ENCODE results near the gene PDZRN4. TPM values are rescaled to one million over a fixed set of nuclear protein-coding genes. Genes with fewer than 3 reads are reported as not detected.

PDZRN4 gene
- total and polyA plus RNA-seq, 3 donors from 2014 or later: 7.7 to 11.3 (median 11.3) TPM

DNA sequence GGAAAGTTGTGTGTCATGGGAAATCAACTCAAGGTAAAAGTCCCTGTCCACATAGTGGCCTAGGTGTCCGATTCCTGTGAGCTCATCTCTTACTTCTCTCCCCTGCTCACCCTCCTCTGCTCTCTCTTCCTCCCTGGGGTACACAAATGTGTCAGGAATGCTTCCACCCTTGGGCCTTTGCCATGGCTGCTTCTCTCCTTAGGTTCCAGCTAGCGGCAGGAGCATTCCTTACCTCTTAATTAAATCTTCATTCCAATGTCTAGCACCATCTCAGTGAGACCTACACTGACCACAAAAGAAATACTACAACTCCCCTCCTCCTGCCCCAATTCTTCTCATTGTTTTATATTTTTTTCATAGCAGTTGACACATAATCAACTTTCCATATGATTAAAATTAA, 298.6 kb downstream of the PDZRN4 start:
- no peak for TF ChIP-seq POLR2A (IDR thresholded peaks at IDR 0.05)
- TF ChIP-seq, protein P1, sequence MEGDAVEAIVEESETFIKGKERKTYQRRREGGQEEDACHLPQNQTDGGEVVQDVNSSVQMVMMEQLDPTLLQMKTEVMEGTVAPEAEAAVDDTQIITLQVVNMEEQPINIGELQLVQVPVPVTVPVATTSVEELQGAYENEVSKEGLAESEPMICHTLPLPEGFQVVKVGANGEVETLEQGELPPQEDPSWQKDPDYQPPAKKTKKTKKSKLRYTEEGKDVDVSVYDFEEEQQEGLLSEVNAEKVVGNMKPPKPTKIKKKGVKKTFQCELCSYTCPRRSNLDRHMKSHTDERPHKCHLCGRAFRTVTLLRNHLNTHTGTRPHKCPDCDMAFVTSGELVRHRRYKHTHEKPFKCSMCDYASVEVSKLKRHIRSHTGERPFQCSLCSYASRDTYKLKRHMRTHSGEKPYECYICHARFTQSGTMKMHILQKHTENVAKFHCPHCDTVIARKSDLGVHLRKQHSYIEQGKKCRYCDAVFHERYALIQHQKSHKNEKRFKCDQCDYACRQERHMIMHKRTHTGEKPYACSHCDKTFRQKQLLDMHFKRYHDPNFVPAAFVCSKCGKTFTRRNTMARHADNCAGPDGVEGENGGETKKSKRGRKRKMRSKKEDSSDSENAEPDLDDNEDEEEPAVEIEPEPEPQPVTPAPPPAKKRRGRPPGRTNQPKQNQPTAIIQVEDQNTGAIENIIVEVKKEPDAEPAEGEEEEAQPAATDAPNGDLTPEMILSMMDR (IDR thresholded peaks at IDR 0.05): no peak
- whole genome bisulfite sequencing, 2 donors: 84 to 90% methylated on average over 2 of the region's 2 CpGs
- no peaks in the 10 kb centered on the region for H3K27me3 ChIP-seq
- no peak for DNase-seq
- H3K4me3 ChIP-seq: no peak overlapping the region
- intact Hi-C loops (cut with DNase I; ENCODE audit: low total_unique reads): no loop called here
- no peak overlapping the region for H3K27ac ChIP-seq
- H3K4me1 ChIP-seq: no peaks in the 10 kb centered on the region
- no peaks in the 10 kb centered on the region for H3K9me3 ChIP-seq
- H3K36me3 ChIP-seq (ENCODE audit: low read depth, missing control alignments): no peaks in the 10 kb centered on the region

DNA sequence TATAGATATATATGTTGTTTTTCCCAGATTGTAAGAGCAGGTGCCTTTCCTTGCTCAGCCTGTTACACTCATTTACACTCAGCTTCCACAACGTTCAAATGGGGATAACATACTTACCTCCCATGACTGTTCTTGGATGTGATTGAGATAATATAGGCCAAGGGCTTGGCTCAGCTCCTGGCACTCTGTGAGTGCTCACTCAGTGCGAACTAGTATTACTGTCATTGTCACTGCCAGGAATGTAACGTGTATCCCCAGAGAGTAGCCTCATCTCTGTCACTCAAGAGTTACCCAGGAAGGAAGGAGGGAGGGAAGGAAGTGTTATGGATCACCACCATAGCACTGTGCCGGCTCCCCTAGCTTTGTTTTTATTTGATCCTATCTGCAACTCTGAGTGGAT, 307.9 kb downstream of the PDZRN4 start:
- H3K36me3 ChIP-seq (ENCODE audit: low read depth, missing control alignments): no peaks in the 10 kb centered on the region
- H3K27ac ChIP-seq: no peak overlapping the region
- intact Hi-C loops (cut with DNase I; ENCODE audit: low total_unique reads): no loop called here
- no peak for DNase-seq
- 78 to 79% methylated on average over 2 to 4 of the region's 4 CpGs for WGBS, 2 donors
- H3K9me3 ChIP-seq: no peaks in the 10 kb centered on the region
- TF ChIP-seq, protein P1 (IDR thresholded peaks at IDR 0.05): no peak
- no peak for TF ChIP-seq POLR2A (IDR thresholded peaks at IDR 0.05)
- no peaks in the 10 kb centered on the region for H3K27me3 ChIP-seq
- H3K4me3 ChIP-seq: no peak overlapping the region
- no peaks in the 10 kb centered on the region for H3K4me1 ChIP-seq

DNA sequence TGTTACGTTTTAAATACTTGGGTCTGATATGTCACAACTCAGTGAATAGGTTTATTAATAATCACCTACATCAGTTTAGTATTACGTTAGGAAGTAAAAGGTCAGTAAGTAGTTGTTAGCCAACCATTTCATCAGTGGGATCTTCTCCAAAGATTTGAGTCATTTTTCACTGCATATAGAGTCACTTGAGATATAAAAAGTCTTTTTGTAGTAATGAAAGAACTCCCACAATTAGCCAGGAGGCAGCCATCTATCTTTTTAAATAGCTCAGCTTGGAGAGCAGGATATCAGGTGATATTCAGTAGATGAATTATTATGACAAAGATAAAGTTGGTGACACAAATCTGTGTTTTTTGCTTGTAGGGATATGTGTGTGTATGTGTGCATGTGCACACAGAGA, 309.3 kb downstream of the PDZRN4 start:
- H3K27me3 ChIP-seq: no peaks in the 10 kb centered on the region
- TF ChIP-seq, protein P1 (IDR thresholded peaks at IDR 0.05): no peak
- no peak for TF ChIP-seq POLR2A (IDR thresholded peaks at IDR 0.05)
- H3K4me3 ChIP-seq: no peak overlapping the region
- intact Hi-C loops (cut with DNase I; ENCODE audit: low total_unique reads): no loop called here
- no peaks in the 10 kb centered on the region for H3K9me3 ChIP-seq
- H3K27ac ChIP-seq: no peak overlapping the region
- 76 to 90% methylated on average over 2 of the region's 2 CpGs for WGBS, 2 donors
- H3K36me3 ChIP-seq (ENCODE audit: low read depth, missing control alignments): no peaks in the 10 kb centered on the region
- DNase-seq: no peak
- no peaks in the 10 kb centered on the region for H3K4me1 ChIP-seq

DNA sequence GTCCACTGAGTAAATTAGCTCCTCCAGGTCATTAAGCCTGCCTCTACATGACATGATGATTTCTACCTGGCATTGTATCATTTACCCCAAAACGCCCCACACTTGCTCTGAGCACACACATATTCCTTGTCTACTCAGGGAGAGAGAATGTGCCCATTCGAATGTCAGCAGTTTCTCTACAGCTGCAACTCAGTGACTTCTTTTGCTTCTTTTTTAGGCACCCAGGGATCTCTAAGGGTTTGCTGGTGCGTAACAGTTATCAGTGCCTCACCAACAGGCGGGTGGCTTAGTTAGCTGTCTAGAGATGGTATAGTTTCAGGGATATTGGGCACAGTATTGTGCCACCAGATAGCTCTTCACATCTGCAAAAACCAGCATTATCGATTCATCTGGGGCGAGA, 316.9 kb downstream of the PDZRN4 start:
- Histone ChIP-seq H3K36me3 (ENCODE audit: low read depth, missing control alignments) (no peaks in the 10 kb centered on the region), H3K27me3 (no peaks in the 10 kb centered on the region), H3K27ac (no peak overlapping the region), H3K4me1 (no peaks in the 10 kb centered on the region), H3K9me3 (no peaks in the 10 kb centered on the region), H3K4me3 (no peak overlapping the region)
- intact Hi-C loops (cut with DNase I; ENCODE audit: low total_unique reads): no loop called here
- no peak for DNase-seq
- WGBS, 2 donors: 93 to 95% methylated on average over 6 of the region's 6 CpGs
- TF ChIP-seq POLR2A (IDR thresholded peaks at IDR 0.05): no peak
- TF ChIP-seq, protein P1 (IDR thresholded peaks at IDR 0.05): no peak

DNA sequence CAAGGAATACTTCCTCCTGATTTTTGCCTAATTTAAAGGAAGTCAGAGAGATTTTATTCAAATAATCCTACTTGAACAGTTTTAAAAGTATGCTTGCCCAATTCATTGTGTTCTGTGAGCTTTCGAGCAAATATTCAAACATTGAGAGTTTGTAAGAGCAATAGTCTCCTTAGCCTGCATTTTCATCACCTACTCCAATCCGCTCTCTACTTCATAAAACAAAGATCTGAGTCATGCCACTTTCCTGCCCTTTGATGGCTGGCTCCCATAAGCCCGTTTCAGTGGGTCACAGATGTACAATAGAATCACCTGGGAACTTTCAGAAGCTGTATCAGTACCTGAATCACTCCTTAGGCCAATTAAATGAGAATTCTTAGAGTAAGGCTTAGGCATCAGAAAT, 319.2 kb downstream of the PDZRN4 start:
- H3K27ac ChIP-seq: no peak overlapping the region
- no peak for DNase-seq
- H3K27me3 ChIP-seq: no peaks in the 10 kb centered on the region
- intact Hi-C loops (cut with DNase I; ENCODE audit: low total_unique reads): no loop called here
- H3K4me1 ChIP-seq: no peaks in the 10 kb centered on the region
- 85 to 95% methylated on average over 3 of the region's 3 CpGs for WGBS, 2 donors
- no peak for TF ChIP-seq POLR2A (IDR thresholded peaks at IDR 0.05)
- TF ChIP-seq, protein P1 (IDR thresholded peaks at IDR 0.05): no peak
- H3K4me3 ChIP-seq: no peak overlapping the region
- H3K36me3 ChIP-seq (ENCODE audit: low read depth, missing control alignments): no peaks in the 10 kb centered on the region
- H3K9me3 ChIP-seq: no peaks in the 10 kb centered on the region
